ENCODE data around the gene TRIM59. TPM values are rescaled to one million over a fixed set of nuclear protein-coding genes. Genes with fewer than 3 reads are reported as not detected.

The TRIM59 gene
- total and polyA plus RNA-seq, 3 donors from 2014 or later, result 9.1 to 20.6 (median 13.9) TPM

- intact Hi-C loops (cut with DNase I; ENCODE audit: low total_unique reads), result no loop called here
- WGBS, 2 donors, result 62 to 71% methylated on average over 3 of the region's 3 CpGs
- DNase-seq, result no peak
Observed at GRCh38 chr3:160447544-160447943, 2.0 kb downstream of the TRIM59 start.

GRCh38 chr3:160446522-160447056, 3.0 kb downstream of the TRIM59 start:
- Histone ChIP-seq H3K36me3 (ENCODE audit: low read depth, missing control alignments) (no peaks in the 10 kb centered on the region), H3K4me1 (peaks cover 5% of the 10 kb centered on the region), H3K27ac (no peak overlapping the region), H3K27me3 (no peaks in the 10 kb centered on the region), H3K9me3 (no peaks in the 10 kb centered on the region), H3K4me3 (no peak overlapping the region)
- DNase-seq, result no peak
- TF ChIP-seq POLR2A (IDR thresholded peaks at IDR 0.05) (no peak), CTCF (IDR thresholded peaks at IDR 0.05) (no peak)
- intact Hi-C loops (cut with DNase I; ENCODE audit: low total_unique reads), result no loop called here
- 94 to 95% methylated on average over 13 of the region's 13 CpGs for WGBS, 2 donors

More at GRCh38 chr3:160447544-160447943, 2.0 kb downstream of the TRIM59 start:
- Histone ChIP-seq H3K36me3 (ENCODE audit: low read depth, missing control alignments) (no peaks in the 10 kb centered on the region), H3K4me1 (peaks cover 5% of the 10 kb centered on the region), H3K4me3 (no peak overlapping the region), H3K27me3 (no peaks in the 10 kb centered on the region), H3K27ac (no peak overlapping the region), H3K9me3 (no peaks in the 10 kb centered on the region)
- TF ChIP-seq POLR2A (IDR thresholded peaks at IDR 0.05), result no peak
- TF ChIP-seq CTCF (IDR thresholded peaks at IDR 0.05), result no peak

GRCh38 chr3:160445854-160446253, 3.7 kb downstream of the TRIM59 start:
- Histone ChIP-seq H3K27me3 (no peaks in the 10 kb centered on the region), H3K9me3 (no peaks in the 10 kb centered on the region), H3K27ac (no peak overlapping the region), H3K4me1 (peaks cover 5% of the 10 kb centered on the region), H3K4me3 (no peak overlapping the region), H3K36me3 (ENCODE audit: low read depth, missing control alignments) (no peaks in the 10 kb centered on the region)
- no peak for DNase-seq
- intact Hi-C loops (cut with DNase I; ENCODE audit: low total_unique reads), result no loop called here
- TF ChIP-seq CTCF (IDR thresholded peaks at IDR 0.05) (no peak), POLR2A (IDR thresholded peaks at IDR 0.05) (no peak)
- WGBS, 2 donors, result 86 to 93% methylated on average over 1 of the region's 1 CpG

GRCh38 chr3:160444411-160444810, 5.2 kb downstream of the TRIM59 start:
- no peaks in the 10 kb centered on the region for H3K36me3 ChIP-seq (ENCODE audit: low read depth, missing control alignments)
- H3K9me3 ChIP-seq, result no peaks in the 10 kb centered on the region
- no peak for TF ChIP-seq POLR2A (IDR thresholded peaks at IDR 0.05)
- WGBS, 2 donors, result 85 to 90% methylated on average over 1 of the region's 1 CpG
- DNase-seq, result no peak
- H3K27me3 ChIP-seq, result no peaks in the 10 kb centered on the region
- intact Hi-C loops (cut with DNase I; ENCODE audit: low total_unique reads), result no loop called here
- no peak overlapping the region for H3K4me3 ChIP-seq
- H3K27ac ChIP-seq, result no peak overlapping the region
- H3K4me1 ChIP-seq, result no peaks in the 10 kb centered on the region

GRCh38 chr3:160440687-160441086, 8.9 kb downstream of the TRIM59 start:
- Histone ChIP-seq H3K27ac (no peak overlapping the region), H3K9me3 (no peaks in the 10 kb centered on the region), H3K36me3 (ENCODE audit: low read depth, missing control alignments) (no peaks in the 10 kb centered on the region), H3K27me3 (no peaks in the 10 kb centered on the region), H3K4me1 (no peaks in the 10 kb centered on the region), H3K4me3 (no peak overlapping the region)
- DNase-seq, result no peak
- intact Hi-C loops (cut with DNase I; ENCODE audit: low total_unique reads), result no loop called here
- WGBS, 2 donors, result 97% methylated on average over 7 of the region's 7 CpGs
- no peak for TF ChIP-seq CTCF (IDR thresholded peaks at IDR 0.05)
- TF ChIP-seq POLR2A (IDR thresholded peaks at IDR 0.05), result no peak

Data from testis (tissue), 3 donors.